Stomach (tissue), 4 donors: ENCODE data around the gene DCC.

Experiments
- CTCF ChIP-seq, 7 experiments: fragments of 450-650 bp in 4 of 7; fragments of 200-600 bp in 3 of 7; sonication (generic) in 3 of 7; IDR thresholded peaks; one replicate each; pipeline ENCODE4 v1.5.1; 2016 to 2019; ENCODE audit warnings: antibody characterized with exemption in 7 of 7, control low read depth in 2 of 7, mild to moderate bottlenecking in 1 of 7
- EP300 ChIP-seq: sonication (generic); formaldehyde crosslinking; IDR thresholded peaks from one replicate; pipeline ENCODE4 v1.6.1; 2017; ENCODE audit warnings: antibody characterized with exemption
- POLR2A ChIP-seq, 4 donors: fragments of 450-650 bp; IDR thresholded peaks; one replicate each; pipeline ENCODE4 v1.6.1; 2016; ENCODE audit warnings: antibody characterized with exemption in 4 of 4, control low read depth in 2 of 4, mild to moderate bottlenecking in 1 of 4, moderate library complexity in 1 of 4
- POLR2AphosphoS5 ChIP-seq, 3 donors: sonication (generic); formaldehyde crosslinking; IDR thresholded peaks; one replicate each; pipeline ENCODE4 v1.6.1; 2016; ENCODE audit warnings: antibody characterized with exemption in 3 of 3

- no peak for TF ChIP-seq CTCF (IDR thresholded peaks at IDR 0.05)
- TF ChIP-seq EP300: no peak
- no peak for TF ChIP-seq POLR2AphosphoS5 (IDR thresholded peaks at IDR 0.05)
- TF ChIP-seq POLR2A (IDR thresholded peaks at IDR 0.05): no peak
Measured at GRCh38 chr18:52334896-52335295, 5.1 kb upstream of the DCC start.
